Rectal smooth muscle tissue (tissue), 1 donor: ENCODE measurements around the gene BMP3.

Source experiments
- H3K27ac ChIP-seq: one replicate; pipeline ENCODE4 v1.7.0; 2013; ENCODE audit warnings: low read depth, low read length, inconsistent platforms
- H3K27me3 ChIP-seq: one replicate; pipeline ENCODE4 v1.7.0; 2013; ENCODE audit warnings: low read length; ENCODE audit not compliant: control insufficient read depth, insufficient read depth
- H3K36me3 ChIP-seq: one replicate; pipeline ENCODE4 v1.7.0; 2013; ENCODE audit warnings: low read length; ENCODE audit not compliant: control insufficient read depth, insufficient read depth
- H3K4me1 ChIP-seq: one replicate; pipeline ENCODE4 v1.7.0; 2013; ENCODE audit warnings: low read length; ENCODE audit not compliant: control insufficient read depth, insufficient read depth
- H3K4me3 ChIP-seq: one replicate; pipeline ENCODE4 v1.7.0; 2013; ENCODE audit warnings: low read length
- H3K9ac ChIP-seq: one replicate; pipeline ENCODE4 v1.7.0; 2013; ENCODE audit warnings: low read length

The BMP3 gene

DNA sequence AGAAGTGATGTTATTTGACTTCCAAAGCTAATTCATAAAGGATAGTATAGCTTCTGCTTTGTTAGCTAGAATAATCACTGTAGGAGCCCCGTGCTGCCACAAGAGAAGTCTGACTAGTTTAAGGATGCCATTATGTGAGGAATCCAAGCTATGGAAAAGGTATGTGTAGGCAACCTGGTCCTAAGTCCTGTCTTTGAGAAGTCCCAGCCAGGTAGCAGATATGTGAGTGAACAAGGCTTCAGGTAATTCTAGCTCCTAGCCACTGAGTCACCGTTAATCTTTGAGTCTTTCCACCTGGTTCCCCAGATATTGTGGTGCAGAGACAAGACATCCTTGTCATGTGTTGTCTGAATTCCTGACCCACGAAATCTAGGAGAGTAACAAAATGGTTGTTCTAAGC, 55.5 kb downstream of the BMP3 start:
- Histone ChIP-seq H3K27me3 (no peaks in the 10 kb centered on the region), H3K36me3 (no peaks in the 10 kb centered on the region), H3K4me3 (no peak overlapping the region), H3K27ac (no peak overlapping the region), H3K9ac (no peak overlapping the region), H3K4me1 (no peaks in the 10 kb centered on the region)

DNA sequence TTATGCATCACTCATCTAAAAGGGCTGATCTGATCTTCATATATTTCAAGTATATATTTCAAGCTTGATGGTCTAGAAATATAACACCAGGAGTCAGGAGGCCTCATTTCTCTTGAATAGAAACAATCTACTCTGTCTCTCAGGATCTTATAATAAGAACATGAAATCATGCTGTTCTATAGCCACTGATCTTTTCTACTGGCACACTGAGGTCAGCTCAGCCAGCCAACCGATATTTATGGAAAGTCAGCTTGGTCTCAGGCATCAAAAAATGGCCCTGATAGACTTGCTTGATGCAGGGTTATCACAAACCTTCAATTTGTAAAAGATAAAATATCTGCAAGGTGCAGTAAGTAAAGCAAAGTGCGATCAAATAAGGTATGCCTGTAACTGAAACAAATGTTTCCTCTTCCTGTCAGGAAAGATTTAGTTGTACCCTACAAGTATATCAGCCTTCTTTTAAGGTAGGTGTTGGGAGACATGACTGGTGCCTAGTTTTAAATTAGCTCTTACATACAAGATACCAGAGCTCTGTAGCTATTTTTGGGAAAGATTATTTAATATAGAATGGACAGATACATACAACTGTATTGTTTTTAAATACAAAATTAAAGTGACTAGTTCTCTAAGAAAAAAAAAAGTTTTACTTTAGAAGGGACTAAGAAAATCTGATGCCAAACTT, 63.4 kb downstream of the BMP3 start:
- H3K4me3 ChIP-seq = no peak overlapping the region
- H3K9ac ChIP-seq = no peak overlapping the region
- no peaks in the 10 kb centered on the region for H3K4me1 ChIP-seq
- no peaks in the 10 kb centered on the region for H3K36me3 ChIP-seq
- no peaks in the 10 kb centered on the region for H3K27me3 ChIP-seq
- no peak overlapping the region for H3K27ac ChIP-seq

DNA sequence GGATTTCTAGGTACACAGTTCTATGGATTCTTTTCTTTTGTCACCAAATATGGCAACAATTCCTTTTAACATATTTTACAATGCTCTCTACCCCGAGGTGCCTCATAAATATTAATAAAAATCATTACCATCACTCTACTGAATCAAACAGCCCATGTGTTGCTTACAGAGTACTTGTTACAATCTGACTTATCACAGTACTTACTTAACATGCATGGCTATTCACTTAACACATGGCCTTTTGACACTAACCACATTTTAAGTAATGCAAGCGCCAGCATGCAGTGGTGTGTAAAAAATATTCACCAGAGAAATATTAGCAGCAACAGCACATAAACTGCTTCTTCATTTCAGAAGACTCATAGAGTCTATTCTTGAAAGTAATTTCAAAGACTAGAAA, 64.9 kb downstream of the BMP3 start:
- H3K9ac ChIP-seq = no peak overlapping the region
- H3K4me3 ChIP-seq = no peak overlapping the region
- H3K27ac ChIP-seq = no peak overlapping the region
- no peaks in the 10 kb centered on the region for H3K4me1 ChIP-seq
- H3K36me3 ChIP-seq = no peaks in the 10 kb centered on the region
- H3K27me3 ChIP-seq = no peaks in the 10 kb centered on the region

DNA sequence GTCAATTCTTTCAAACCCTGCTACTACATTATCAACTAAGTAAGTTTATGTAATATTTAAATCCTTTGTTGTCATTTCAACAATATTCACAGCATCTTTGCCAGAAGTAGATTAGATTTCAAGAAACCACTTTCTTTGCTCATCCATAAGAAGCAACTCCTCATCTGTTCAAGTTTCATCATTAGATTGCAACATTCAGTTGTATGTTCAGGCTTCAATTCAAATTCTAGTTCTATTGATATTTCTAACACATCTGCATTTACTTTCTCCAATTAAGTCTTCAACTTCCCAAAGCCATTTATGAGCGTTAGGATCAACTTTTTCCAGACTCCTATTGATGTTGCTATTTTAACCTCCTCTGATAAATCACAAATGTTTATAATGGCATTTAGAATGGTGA, 66.1 kb downstream of the BMP3 start:
- no peaks in the 10 kb centered on the region for H3K36me3 ChIP-seq
- H3K9ac ChIP-seq = no peak overlapping the region
- H3K27me3 ChIP-seq = no peaks in the 10 kb centered on the region
- H3K27ac ChIP-seq = no peak overlapping the region
- H3K4me1 ChIP-seq = no peaks in the 10 kb centered on the region
- no peak overlapping the region for H3K4me3 ChIP-seq

DNA sequence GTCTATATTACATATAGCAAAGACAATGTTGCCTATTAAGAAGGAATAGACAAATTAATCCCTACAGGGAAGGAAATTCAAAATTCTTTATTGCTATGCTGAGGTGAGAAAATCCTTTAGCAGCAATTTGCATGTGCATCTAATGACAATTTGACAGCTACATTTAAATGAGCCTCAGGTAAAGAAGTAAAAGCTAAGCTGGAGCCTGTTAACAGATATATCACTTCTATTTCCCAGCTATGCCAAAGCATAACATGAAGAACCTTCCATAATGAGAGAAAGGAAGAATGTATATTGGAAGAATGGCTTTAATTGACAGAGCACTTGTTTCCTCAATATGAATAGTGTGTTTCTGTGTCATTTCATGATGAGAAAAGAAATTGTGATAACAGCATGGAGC, 71.6 kb downstream of the BMP3 start:
- no peak overlapping the region for H3K4me3 ChIP-seq
- H3K36me3 ChIP-seq = no peaks in the 10 kb centered on the region
- no peaks in the 10 kb centered on the region for H3K4me1 ChIP-seq
- H3K9ac ChIP-seq = no peak overlapping the region
- no peaks in the 10 kb centered on the region for H3K27me3 ChIP-seq
- H3K27ac ChIP-seq = no peak overlapping the region

DNA sequence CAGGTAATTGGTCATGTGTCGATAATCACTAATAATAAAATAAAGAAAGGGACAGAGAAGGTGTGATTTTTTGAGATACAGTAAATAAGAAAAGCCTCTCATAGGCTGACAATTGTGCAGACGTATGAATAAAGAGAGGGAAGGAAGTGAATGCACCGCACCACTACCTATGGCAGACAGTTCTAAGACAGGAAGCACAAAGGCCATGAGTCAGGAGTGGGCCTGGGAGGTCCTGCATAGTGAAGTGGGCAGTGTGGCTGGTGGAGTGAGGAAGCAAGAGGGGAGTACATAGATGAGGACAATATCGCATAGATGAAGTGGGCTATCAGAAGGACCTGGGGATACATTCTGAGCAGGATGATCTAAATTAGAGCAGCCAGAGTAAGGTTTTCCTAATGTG, 75.6 kb downstream of the BMP3 start:
- no peaks in the 10 kb centered on the region for H3K27me3 ChIP-seq
- H3K27ac ChIP-seq = no peak overlapping the region
- H3K4me1 ChIP-seq = no peaks in the 10 kb centered on the region
- H3K9ac ChIP-seq = no peak overlapping the region
- H3K4me3 ChIP-seq = no peak overlapping the region
- no peaks in the 10 kb centered on the region for H3K36me3 ChIP-seq
